AG09319 (cell line): ENCODE measurements around the gene KMT5C.

Experiments
- DNase-seq: peaks from one replicate; pipeline ENCODE4 v3.0.0-alpha.2; 2010; ENCODE audit warnings: low read depth; ENCODE audit errors: extremely low read depth
- CTCF ChIP-seq: IDR thresholded peaks from 2 replicates; pipeline ENCODE4 v1.5.1; 2011; ENCODE audit warnings: low read depth, mild to moderate bottlenecking, inconsistent platforms, low read length, moderate library complexity

KMT5C gene

GRCh38 chr19:55310498-55310897, 29.2 kb upstream of the KMT5C start:
- TF ChIP-seq CTCF: no peak
- DNase-seq: no peak

- no peak for DNase-seq
- TF ChIP-seq CTCF: no peak
Observed at GRCh38 chr19:55311397-55311796, 28.3 kb upstream of the KMT5C start.

- DNase-seq: no peak
- TF ChIP-seq CTCF: no peak
Observed at GRCh38 chr19:55311797-55312196, 27.9 kb upstream of the KMT5C start.

- TF ChIP-seq CTCF: no peak
- DNase-seq: no peak
Observed at GRCh38 chr19:55312621-55313512, 26.8 kb upstream of the KMT5C start.

- TF ChIP-seq CTCF: no peak
- DNase-seq: no peak
Observed at GRCh38 chr19:55314396-55314795, 25.3 kb upstream of the KMT5C start.

GRCh38 chr19:55315956-55316525, 23.6 kb upstream of the KMT5C start:
- TF ChIP-seq CTCF: no peak
- DNase-seq: no peak

DNA sequence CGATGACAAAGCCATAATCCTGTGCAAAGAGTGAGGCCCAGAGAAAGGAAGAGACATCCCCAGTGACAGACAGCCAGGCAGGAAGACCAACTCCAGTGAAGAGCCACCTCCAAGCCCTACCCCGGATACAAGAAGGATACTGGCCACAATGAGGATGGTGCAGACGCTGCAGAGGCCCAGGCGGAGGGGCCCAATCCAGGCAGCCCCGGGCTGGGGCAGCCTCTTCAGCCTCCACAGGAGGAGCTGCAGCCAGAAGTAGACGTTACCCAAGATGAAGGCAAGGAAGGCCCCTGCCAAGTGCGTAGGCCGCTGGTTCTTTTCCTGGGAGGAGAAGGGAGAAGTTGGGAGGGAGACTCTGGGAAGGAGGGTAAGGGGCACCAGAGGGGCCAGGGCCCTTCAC, 23.0 kb upstream of the KMT5C start:
- TF ChIP-seq CTCF: no peak
- no peak for DNase-seq
